CD4-positive, alpha-beta memory T cell (primary cell): ENCODE measurements around the gene SLC16A3. TPM values are rescaled to one million over a fixed set of nuclear protein-coding genes. Genes with fewer than 3 reads are reported as not detected.
A peak's percentile ranks its signal among the peaks of the same experiment; 100 is the strongest.

Source experiments
- CTCF ChIA-PET: fragments of 350-600 bp; sonication (Branson Sonifier 250); formaldehyde crosslinking; loops from one replicate; lab custom pipeline; 2021; ENCODE audit warnings: inconsistent platforms; ENCODE audit not compliant: partially characterized antibody; lab: Charles Lee
- POLR2A ChIA-PET: fragments of 350-600 bp; sonication (Branson Sonifier 250); formaldehyde crosslinking; loops from one replicate; lab custom pipeline; 2021; ENCODE audit not compliant: partially characterized antibody; lab: Charles Lee
- DNase-seq, 5 donors: peaks; one replicate each; pipeline versions ENCODE4 v3.0.0 to v3.0.0-alpha.2; 2020 to 2022; ENCODE audit warnings: mixed read lengths in 1 of 5
- H3K27ac ChIP-seq: one replicate; pipeline ENCODE4 v1.7.0; 2013; ENCODE audit warnings: low read depth, low read length
- H3K27me3 ChIP-seq: 2 replicates; pipeline ENCODE4 v1.7.0; 2013; ENCODE audit warnings: mild to moderate bottlenecking, low read length, moderate library complexity; ENCODE audit not compliant: insufficient read depth
- H3K36me3 ChIP-seq: 2 replicates; pipeline ENCODE4 v1.7.0; 2013; ENCODE audit warnings: mild to moderate bottlenecking, low read length, moderate library complexity; ENCODE audit not compliant: insufficient read depth
- H3K4me1 ChIP-seq: 2 replicates; pipeline ENCODE4 v1.7.0; 2013; ENCODE audit warnings: mild to moderate bottlenecking, low read length, moderate library complexity; ENCODE audit not compliant: insufficient read depth
- H3K4me3 ChIP-seq, 2 donors: one replicate each; pipeline ENCODE4 v1.7.0; 2013; ENCODE audit warnings: low read length in 2 of 2, mild to moderate bottlenecking in 1 of 2
- H3K9me3 ChIP-seq, 2 donors: one replicate each; pipeline ENCODE4 v1.7.0; 2013; ENCODE audit warnings: low read length in 2 of 2, control low read depth in 1 of 2; ENCODE audit not compliant: control insufficient read depth in 1 of 2
- H3K27ac Mint-ChIP-seq, 7 donors: one replicate each; pipeline ENCODE4 v1.8.0; 2020 to 2021; ENCODE audit warnings: mixed read lengths in 7 of 7, mild to moderate bottlenecking in 6 of 7, inconsistent platforms in 3 of 7, moderate library complexity in 3 of 7
- H3K27me3 Mint-ChIP-seq, 2 donors: one replicate each; pipeline ENCODE4 v1.8.0; 2020 to 2021; ENCODE audit warnings: mixed read lengths in 2 of 2
- H3K36me3 Mint-ChIP-seq, 2 donors: one replicate each; pipeline ENCODE4 v1.8.0; 2020 to 2021; ENCODE audit warnings: mixed read lengths in 2 of 2, inconsistent platforms in 1 of 2, mild to moderate bottlenecking in 1 of 2
- H3K4me1 Mint-ChIP-seq, 4 donors: one replicate each; pipeline ENCODE4 v1.8.0; 2020 to 2021; ENCODE audit warnings: mixed read lengths in 4 of 4, mild to moderate bottlenecking in 1 of 4
- H3K4me3 Mint-ChIP-seq, 8 donors: one replicate each; pipeline ENCODE4 v1.8.0; 2020 to 2021; ENCODE audit warnings: mixed read lengths in 8 of 8, mild to moderate bottlenecking in 7 of 8, moderate library complexity in 6 of 8, inconsistent platforms in 3 of 8
- H3K9me3 Mint-ChIP-seq, 8 donors: one replicate each; pipeline ENCODE4 v1.8.0; 2020 to 2021; ENCODE audit warnings: mixed read lengths in 8 of 8, mild to moderate bottlenecking in 5 of 8, inconsistent platforms in 3 of 8, moderate library complexity in 1 of 8
- intact Hi-C: fragments of 100-400 bp; cut with micrococcal nuclease; formaldehyde crosslinking; loops from one replicate; pipeline ENCODE4 v1.15.1; 2023
- polyA plus RNA-seq, 2 donors: library from polyadenylated mRNA; unstranded; fragments of 300-500 nt; fragmentation: Illumina TruSeq; gene quantifications; one replicate each; pipeline ENCODE4 v1.2.3, GENCODE V29; 2021
- total RNA-seq, 2 experiments: library from RNA; stranded (reverse); gene quantifications; one replicate each; pipeline ENCODE4 v1.2.3, GENCODE V29; 2021

Gene SLC16A3
- total and polyA plus RNA-seq, 4 experiments from 2014 or later: 1.4 to 31.4 (median 17.9) TPM

- no peaks in the 10 kb centered on the region for H3K9me3 ChIP-seq
- no peaks in the 10 kb centered on the region for H3K36me3 ChIP-seq
- CTCF ChIA-PET: no interaction called here
- Mint-ChIP-seq H3K27me3 (no peaks in the 10 kb centered on the region), H3K4me3 (no peak overlapping the region), H3K36me3 (no peaks in the 10 kb centered on the region), H3K9me3 (no peaks in the 10 kb centered on the region), H3K27ac (peak overlapping the region in 1 of 7 donors; percentile 48), H3K4me1 (peaks cover 4 to 16% (median 10%) of the 10 kb centered on the region in 4 donors)
- H3K4me3 ChIP-seq: no peak overlapping the region
- no peak overlapping the region for H3K27ac ChIP-seq
- POLR2A ChIA-PET: interaction anchor here (1.5 kb wide), 1 partner anchor 12 kb away, joined by 4 read pairs; the partner anchor contains the start of gene CCDC57
- H3K27me3 ChIP-seq: no peaks in the 10 kb centered on the region
- H3K4me1 ChIP-seq: peaks cover 12% of the 10 kb centered on the region
- intact Hi-C loops: no loop called here
- no peak for DNase-seq
These were observed 4.2 kb upstream of the SLC16A3 start for GRCh38 chr17:82224666-82225065.

GRCh38 chr17:82225368-82226029, 3.3 kb upstream of the SLC16A3 start:
- no peaks in the 10 kb centered on the region for H3K27me3 Mint-ChIP-seq
- Histone ChIP-seq H3K27ac (no peak overlapping the region), H3K36me3 (no peaks in the 10 kb centered on the region), H3K4me3 (no peak overlapping the region), H3K9me3 (no peaks in the 10 kb centered on the region), H3K27me3 (no peaks in the 10 kb centered on the region), H3K4me1 (peaks cover 21% of the 10 kb centered on the region)
- POLR2A ChIA-PET: interaction anchor here (1.1 to 1.5 kb wide), 2 partner anchors 13 to 19 kb away, joined by 4 to 7 read pairs; partner anchors contain the start of gene CCDC57
- no peaks in the 10 kb centered on the region for H3K9me3 Mint-ChIP-seq
- H3K36me3 Mint-ChIP-seq: no peaks in the 10 kb centered on the region
- intact Hi-C loops: no loop called here
- H3K4me1 Mint-ChIP-seq: peaks cover 6 to 23% (median 15%) of the 10 kb centered on the region in 4 donors
- CTCF ChIA-PET: interaction anchor here (0.8 to 1.2 kb wide), 2 partner anchors 10 to 19 kb away, joined by 3 read pairs; no protein-coding TSS in a partner anchor
- H3K27ac Mint-ChIP-seq: no peak overlapping the region
- no peak overlapping the region for H3K4me3 Mint-ChIP-seq
- no peak for DNase-seq

GRCh38 chr17:82226146-82226808, 2.6 kb upstream of the SLC16A3 start:
- H3K36me3 Mint-ChIP-seq: no peaks in the 10 kb centered on the region
- Histone ChIP-seq H3K27me3 (no peaks in the 10 kb centered on the region), H3K36me3 (no peaks in the 10 kb centered on the region), H3K4me1 (peaks cover 25% of the 10 kb centered on the region), H3K27ac (no peak overlapping the region), H3K4me3 (no peak overlapping the region), H3K9me3 (no peaks in the 10 kb centered on the region)
- no peaks in the 10 kb centered on the region for H3K9me3 Mint-ChIP-seq
- peak overlapping the region in 1 of 8 donors; percentile 25 for H3K4me3 Mint-ChIP-seq
- ChIA-PET CTCF (interaction anchor here (0.8 to 1.2 kb wide), 2 partner anchors 9 to 20 kb away, joined by 3 read pairs; no protein-coding TSS in a partner anchor), POLR2A (interaction anchor here (0.9 to 1.5 kb wide), 5 partner anchors 12 to 25 kb away, joined by 3 to 7 read pairs (median 4); partner anchors contain the start of gene CCDC57)
- H3K27ac Mint-ChIP-seq: peak overlapping the region in 1 of 7 donors; percentile 53
- H3K4me1 Mint-ChIP-seq: peaks cover 4 to 23% (median 15%) of the 10 kb centered on the region in 4 donors
- H3K27me3 Mint-ChIP-seq: no peaks in the 10 kb centered on the region
- intact Hi-C loops: no loop called here
- DNase-seq: no peak

GRCh38 chr17:82226809-82227628, 1.8 kb upstream of the SLC16A3 start:
- Histone ChIP-seq H3K9me3 (no peaks in the 10 kb centered on the region), H3K4me1 (peaks cover 32% of the 10 kb centered on the region), H3K36me3 (no peaks in the 10 kb centered on the region), H3K27me3 (no peaks in the 10 kb centered on the region), H3K27ac (peak overlapping the region; percentile 81), H3K4me3 (no peak overlapping the region)
- intact Hi-C loops: no loop called here
- Mint-ChIP-seq H3K27me3 (no peaks in the 10 kb centered on the region), H3K36me3 (no peaks in the 10 kb centered on the region), H3K4me1 (peaks cover 2 to 23% (median 14%) of the 10 kb centered on the region in 4 donors), H3K4me3 (peak overlapping the region in 5 of 8 donors; percentile 15 to 61 (median 53)), H3K9me3 (no peaks in the 10 kb centered on the region), H3K27ac (peak overlapping the region in 5 of 7 donors; percentile 19 to 91 (median 64))
- no peak for DNase-seq
- CTCF ChIA-PET: interaction anchor here (1.2 kb wide), 1 partner anchor 8 kb away, joined by 3 read pairs; no protein-coding TSS in a partner anchor
- POLR2A ChIA-PET: interaction anchor here (0.9 to 1.4 kb wide), 3 partner anchors 11 to 26 kb away, joined by 3 to 4 read pairs (median 3); no protein-coding TSS in a partner anchor

- Histone ChIP-seq H3K4me3 (peak overlapping the region; percentile 23 to 74), H3K27ac (peak overlapping the region; percentile 81), H3K9me3 (no peaks in the 10 kb centered on the region), H3K36me3 (no peaks in the 10 kb centered on the region), H3K4me1 (peaks cover 34% of the 10 kb centered on the region), H3K27me3 (no peaks in the 10 kb centered on the region)
- intact Hi-C loops: loop anchor here (2.0 kb wide), 2 partner anchors 21 to 65 kb away; no protein-coding TSS in a partner anchor
- H3K4me3 Mint-ChIP-seq: peak overlapping the region; percentile 75 to 89 (median 84)
- peaks cover 2 to 23% (median 14%) of the 10 kb centered on the region in 4 donors for H3K4me1 Mint-ChIP-seq
- POLR2A ChIA-PET: interaction anchor here (1.2 to 4.2 kb wide), 6 partner anchors 13 to 73 kb away, joined by 3 to 52 read pairs (median 22); partner anchors contain the start of gene CCDC57
- peak in 1 of 5 donors; percentile 51 for DNase-seq
- no peaks in the 10 kb centered on the region for H3K36me3 Mint-ChIP-seq
- H3K27me3 Mint-ChIP-seq: no peaks in the 10 kb centered on the region
- H3K27ac Mint-ChIP-seq: peak overlapping the region; percentile 61 to 93 (median 91)
- H3K9me3 Mint-ChIP-seq: no peaks in the 10 kb centered on the region
- CTCF ChIA-PET: no interaction called here
These were observed 1.1 kb upstream of the SLC16A3 start for GRCh38 chr17:82227629-82228277.

- peak overlapping the region; percentile 78 to 93 (median 91) for H3K27ac Mint-ChIP-seq
These were observed 482 bp upstream of the SLC16A3 start for GRCh38 chr17:82228278-82228841.

More at GRCh38 chr17:82228278-82228841, 482 bp upstream of the SLC16A3 start:
- no peaks in the 10 kb centered on the region for H3K27me3 ChIP-seq
- no peaks in the 10 kb centered on the region for H3K9me3 ChIP-seq
- DNase-seq: peak; percentile 66 to 75 (median 69)
- Mint-ChIP-seq H3K4me1 (peaks cover 2 to 25% (median 14%) of the 10 kb centered on the region in 4 donors), H3K27me3 (no peaks in the 10 kb centered on the region), H3K4me3 (peak overlapping the region; percentile 75 to 89 (median 84)), H3K9me3 (no peaks in the 10 kb centered on the region), H3K36me3 (peaks cover 0 to under 1% of the 10 kb centered on the region in 2 donors)
- intact Hi-C loops: loop anchor here (2.0 kb wide), 2 partner anchors 22 to 64 kb away; no protein-coding TSS in a partner anchor
- ChIA-PET CTCF (interaction anchor here (0.9 kb wide), 1 partner anchor 24 kb away, joined by 5 read pairs; no protein-coding TSS in a partner anchor), POLR2A (interaction anchor here (1.0 to 4.2 kb wide), 15 partner anchors 8 to 368 kb away, joined by 3 to 52 read pairs (median 6); partner anchors contain the start of genes CCDC57, CD7 and P4HB)
- no peaks in the 10 kb centered on the region for H3K36me3 ChIP-seq
- H3K4me3 ChIP-seq: peak overlapping the region; percentile 23 to 74
- H3K4me1 ChIP-seq: peaks cover 34% of the 10 kb centered on the region
- peak overlapping the region; percentile 81 for H3K27ac ChIP-seq
